Measurements from ENCODE around the gene DMD.
"Not testable (repeated sequence)": the region's sequence is repeated elsewhere in the genome, so short reads cannot be mapped to it uniquely, and the experiment has no call there.

Gene DMD

GRCh38 chrX:31934015-31934414, 1277.3 kb downstream of the DMD start:
- no peak for DNase-seq

- no peak for DNase-seq
Measured at GRCh38 chrX:31932769-31933168, 1278.6 kb downstream of the DMD start.

- DNase-seq: not testable (repeated sequence)
Measured at GRCh38 chrX:31932320-31932719, 1279.0 kb downstream of the DMD start.

GRCh38 chrX:31931225-31931624, 1280.1 kb downstream of the DMD start:
- DNase-seq: no peak

- no peak for DNase-seq
Measured at GRCh38 chrX:31929366-31929765, 1282.0 kb downstream of the DMD start.

GRCh38 chrX:31921236-31921635, 1290.1 kb downstream of the DMD start:
- no peak for DNase-seq

- no peak for DNase-seq
Measured at GRCh38 chrX:31909850-31910572, 1301.3 kb downstream of the DMD start.

GRCh38 chrX:31894152-31894551, 1317.2 kb downstream of the DMD start:
- no peak for DNase-seq

GRCh38 chrX:31893525-31893924, 1317.8 kb downstream of the DMD start:
- no peak for DNase-seq

GRCh38 chrX:31889088-31889487, 1322.3 kb downstream of the DMD start:
- no peak for DNase-seq

- DNase-seq: no peak
Measured at GRCh38 chrX:31884535-31884934, 1326.8 kb downstream of the DMD start.

- DNase-seq: no peak
Measured at GRCh38 chrX:31872007-31872406, 1339.3 kb downstream of the DMD start.

- DNase-seq: no peak
Measured at GRCh38 chrX:31870267-31870666, 1341.1 kb downstream of the DMD start.

- DNase-seq: no peak
Measured at GRCh38 chrX:31860686-31861085, 1350.7 kb downstream of the DMD start.

- no peak for DNase-seq
Measured at GRCh38 chrX:31858915-31859314, 1352.4 kb downstream of the DMD start.

- no peak for DNase-seq
Measured at GRCh38 chrX:31854716-31855115, 1356.6 kb downstream of the DMD start.

GRCh38 chrX:31851761-31852160, 1359.6 kb downstream of the DMD start:
- DNase-seq: no peak

GRCh38 chrX:31847773-31848172, 1363.6 kb downstream of the DMD start:
- DNase-seq: no peak

GRCh38 chrX:31845003-31845402, 1366.3 kb downstream of the DMD start:
- no peak for DNase-seq

- no peak for DNase-seq
Measured at GRCh38 chrX:31838617-31839016, 1372.7 kb downstream of the DMD start.

- no peak for DNase-seq
Measured at GRCh38 chrX:31837445-31838049, 1373.8 kb downstream of the DMD start.

GRCh38 chrX:31836479-31836878, 1374.9 kb downstream of the DMD start:
- DNase-seq: no peak

GRCh38 chrX:31832263-31832662, 1379.1 kb downstream of the DMD start:
- no peak for DNase-seq

GRCh38 chrX:31820430-31821210, 1390.7 kb downstream of the DMD start:
- DNase-seq: no peak
